ENCODE data around the gene ZNF662.
A peak's percentile ranks its signal among the peaks of the same experiment; 100 is the strongest.

Gene ZNF662

DNA sequence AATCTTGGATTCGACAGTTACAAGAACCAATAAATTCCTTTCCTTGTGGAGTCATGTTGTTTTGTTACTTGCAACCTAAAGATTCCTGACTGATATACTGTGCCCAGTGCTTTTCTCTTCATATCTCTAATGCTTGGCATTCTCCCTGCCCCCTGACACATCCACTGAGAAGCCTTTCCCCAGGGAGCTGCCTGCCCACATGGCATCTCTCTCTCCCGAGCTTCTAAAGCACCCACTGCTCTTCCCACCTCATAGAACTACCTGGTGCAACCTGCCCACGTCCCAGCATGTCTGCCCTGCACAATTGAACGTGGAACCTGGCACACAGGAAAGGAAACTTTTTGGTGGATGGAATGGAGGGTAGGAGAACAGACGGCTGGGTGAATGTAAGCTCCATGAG, 37.1 kb upstream of the ZNF662 start:
- Histone ChIP-seq H3K27me3 (no peaks in the 10 kb centered on the region), H3K4me1 (peaks cover 0 to 19% (median 0%) of the 10 kb centered on the region in 4 donors), H3K4me3 (no peak overlapping the region), H3K27ac (no peak overlapping the region), H3K9me3 (no peaks in the 10 kb centered on the region), H3K36me3 (no peaks in the 10 kb centered on the region)
- no peak for TF ChIP-seq CTCF (IDR thresholded peaks at IDR 0.05)
- DNase-seq = no peak
- intact Hi-C loops (cut with DNase I; ENCODE audit: low total_unique reads) = no loop called here

GRCh38 chr3:42871592-42872196, 34.2 kb upstream of the ZNF662 start:
- DNase-seq = no peak
- intact Hi-C loops (cut with DNase I; ENCODE audit: low total_unique reads) = no loop called here

DNA sequence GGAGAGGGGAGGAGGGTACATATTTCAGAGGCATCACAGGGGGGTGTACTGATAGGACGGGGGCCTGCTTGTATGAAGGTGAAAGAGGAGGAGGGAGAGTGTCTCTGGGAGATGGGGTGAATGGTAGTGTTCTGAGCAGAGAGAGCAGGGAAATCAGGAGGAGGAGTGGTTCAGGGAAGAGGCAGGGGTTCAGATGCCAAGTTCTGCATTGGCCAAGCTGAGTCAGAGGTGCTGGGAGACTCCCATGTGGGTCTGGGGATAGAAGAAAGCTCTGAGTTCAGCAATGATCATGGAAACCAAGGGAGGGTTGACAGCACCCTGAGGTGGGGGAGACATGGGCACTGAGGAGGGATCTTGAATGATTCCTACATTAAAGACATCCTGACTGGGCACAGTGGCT, 33.2 kb upstream of the ZNF662 start:
- intact Hi-C loops (cut with DNase I; ENCODE audit: low total_unique reads) = no loop called here
- Histone ChIP-seq H3K27me3 (no peaks in the 10 kb centered on the region), H3K9me3 (no peaks in the 10 kb centered on the region), H3K27ac (no peak overlapping the region), H3K4me1 (peaks cover 0 to 19% (median 0%) of the 10 kb centered on the region in 4 donors), H3K36me3 (no peaks in the 10 kb centered on the region), H3K4me3 (no peak overlapping the region)
- DNase-seq = peak in 1 of 2 donors; percentile 68
- no peak for TF ChIP-seq CTCF (IDR thresholded peaks at IDR 0.05)

More at GRCh38 chr3:42871592-42872196, 34.2 kb upstream of the ZNF662 start:
- H3K4me3 ChIP-seq = no peak overlapping the region
- H3K27me3 ChIP-seq = no peaks in the 10 kb centered on the region
- no peaks in the 10 kb centered on the region for H3K9me3 ChIP-seq
- H3K4me1 ChIP-seq = peaks cover 0 to 19% (median 0%) of the 10 kb centered on the region in 4 donors
- no peak for TF ChIP-seq CTCF (IDR thresholded peaks at IDR 0.05)
- no peaks in the 10 kb centered on the region for H3K36me3 ChIP-seq
- H3K27ac ChIP-seq = peak overlapping the region in 1 of 2 donors; percentile 34

DNA sequence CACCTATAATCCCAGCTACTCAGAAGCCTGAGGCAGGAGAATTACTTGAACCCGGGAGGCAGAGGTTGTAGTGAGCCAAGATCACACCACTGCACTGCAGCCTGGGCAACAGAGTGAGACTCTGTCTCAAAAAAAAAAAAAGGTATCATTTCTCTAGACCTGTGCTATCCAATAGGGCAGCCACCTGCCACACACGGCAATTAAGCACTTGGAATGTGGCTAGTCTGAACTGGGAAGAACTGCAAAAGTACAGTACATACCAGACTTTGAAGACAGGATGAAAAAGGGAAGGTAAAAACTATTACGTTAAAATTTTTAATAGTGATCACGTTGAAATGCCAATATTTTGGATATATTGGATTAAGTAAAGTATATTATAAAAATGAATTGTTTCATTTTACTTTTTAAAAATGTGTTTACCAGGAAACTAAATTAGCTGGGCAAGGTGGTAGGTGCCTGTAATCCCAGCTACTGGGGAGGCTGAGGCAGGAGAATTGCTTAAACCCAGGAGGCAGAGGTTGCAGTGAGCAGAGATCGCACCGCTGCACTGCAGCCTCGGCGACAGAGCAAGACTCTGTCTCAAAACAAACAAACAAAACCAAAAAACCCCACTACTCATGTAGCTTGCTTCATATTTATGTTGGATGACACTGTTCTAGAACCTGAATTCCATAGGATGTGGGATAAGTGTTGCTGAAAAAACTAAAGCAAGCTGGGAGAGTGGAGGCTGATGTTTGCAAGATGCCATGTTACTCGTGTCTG, 32.5 kb upstream of the ZNF662 start:
- Histone ChIP-seq H3K9me3 (no peaks in the 10 kb centered on the region), H3K36me3 (no peaks in the 10 kb centered on the region), H3K27ac (no peak overlapping the region), H3K27me3 (no peaks in the 10 kb centered on the region), H3K4me1 (peaks cover 0 to 19% (median 0%) of the 10 kb centered on the region in 4 donors), H3K4me3 (no peak overlapping the region)
- intact Hi-C loops (cut with DNase I; ENCODE audit: low total_unique reads) = no loop called here
- no peak for DNase-seq
- no peak for TF ChIP-seq CTCF (IDR thresholded peaks at IDR 0.05)

GRCh38 chr3:42874749-42875148, 31.2 kb upstream of the ZNF662 start:
- no peak for DNase-seq
- Histone ChIP-seq H3K9me3 (no peaks in the 10 kb centered on the region), H3K27ac (no peak overlapping the region), H3K4me1 (peaks cover 0 to 19% (median 0%) of the 10 kb centered on the region in 4 donors), H3K27me3 (no peaks in the 10 kb centered on the region), H3K4me3 (no peak overlapping the region), H3K36me3 (no peaks in the 10 kb centered on the region)
- intact Hi-C loops (cut with DNase I; ENCODE audit: low total_unique reads) = no loop called here
- TF ChIP-seq CTCF (IDR thresholded peaks at IDR 0.05) = no peak

All from tibial artery (tissue), 4 donors.